22Rv1 (cell line): ENCODE results near the gene FRY.
"Not testable (repeated sequence)": the region's sequence is repeated elsewhere in the genome, so short reads cannot be mapped to it uniquely, and the experiment has no call there.

Experiments used
- H3K27ac ChIP-seq: fragments of 450-650 bp; 2 replicates; pipeline ENCODE4 v1.5.1; 2017
- ZFX ChIP-seq: fragments of 450-650 bp; IDR thresholded peaks from 2 replicates; pipeline ENCODE4 v1.6.1; 2017; ENCODE audit warnings: antibody characterized with exemption, borderline replicate concordance
- TF ChIP-seq, protein P1 (sequence below): fragments of 450-650 bp; IDR thresholded peaks from 2 replicates; pipeline ENCODE4 v1.5.1; 2017; ENCODE audit warnings: mild to moderate bottlenecking

FRY gene

GRCh38 chr13:31996601-31997000 is 35.0 kb upstream of the FRY start:
- no peak overlapping the region for H3K27ac ChIP-seq
- TF ChIP-seq ZFX, result no peak
- TF ChIP-seq, protein P1, sequence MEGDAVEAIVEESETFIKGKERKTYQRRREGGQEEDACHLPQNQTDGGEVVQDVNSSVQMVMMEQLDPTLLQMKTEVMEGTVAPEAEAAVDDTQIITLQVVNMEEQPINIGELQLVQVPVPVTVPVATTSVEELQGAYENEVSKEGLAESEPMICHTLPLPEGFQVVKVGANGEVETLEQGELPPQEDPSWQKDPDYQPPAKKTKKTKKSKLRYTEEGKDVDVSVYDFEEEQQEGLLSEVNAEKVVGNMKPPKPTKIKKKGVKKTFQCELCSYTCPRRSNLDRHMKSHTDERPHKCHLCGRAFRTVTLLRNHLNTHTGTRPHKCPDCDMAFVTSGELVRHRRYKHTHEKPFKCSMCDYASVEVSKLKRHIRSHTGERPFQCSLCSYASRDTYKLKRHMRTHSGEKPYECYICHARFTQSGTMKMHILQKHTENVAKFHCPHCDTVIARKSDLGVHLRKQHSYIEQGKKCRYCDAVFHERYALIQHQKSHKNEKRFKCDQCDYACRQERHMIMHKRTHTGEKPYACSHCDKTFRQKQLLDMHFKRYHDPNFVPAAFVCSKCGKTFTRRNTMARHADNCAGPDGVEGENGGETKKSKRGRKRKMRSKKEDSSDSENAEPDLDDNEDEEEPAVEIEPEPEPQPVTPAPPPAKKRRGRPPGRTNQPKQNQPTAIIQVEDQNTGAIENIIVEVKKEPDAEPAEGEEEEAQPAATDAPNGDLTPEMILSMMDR, result no peak

GRCh38 chr13:31997641-31998040 is 33.9 kb upstream of the FRY start:
- no peak overlapping the region for H3K27ac ChIP-seq
- TF ChIP-seq ZFX, result no peak

GRCh38 chr13:31998131-31998530 is 33.4 kb upstream of the FRY start:
- TF ChIP-seq, protein P1, result no peak
- no peak for TF ChIP-seq ZFX
- H3K27ac ChIP-seq, result no peak overlapping the region

DNA sequence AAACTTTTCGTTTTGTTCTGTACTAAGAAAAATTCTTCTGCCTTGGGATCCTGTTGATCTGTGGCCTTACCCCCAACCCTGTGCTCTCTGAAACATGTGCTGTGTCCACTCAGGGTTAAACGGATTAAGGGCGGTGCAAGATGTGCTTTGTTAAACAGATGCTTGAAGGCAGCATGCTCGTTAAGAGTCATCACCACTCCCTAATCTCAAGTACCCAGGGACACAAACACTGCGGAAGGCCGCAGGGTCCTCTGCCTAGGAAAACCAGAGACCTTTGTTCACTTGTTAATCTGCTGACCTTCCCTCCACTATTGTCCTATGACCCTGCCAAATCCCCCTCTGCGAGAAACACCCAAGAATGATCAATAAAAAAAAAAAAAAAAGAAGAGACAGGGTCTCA is 30.8 kb upstream of the FRY start:
- H3K27ac ChIP-seq, result not testable (repeated sequence)

DNA sequence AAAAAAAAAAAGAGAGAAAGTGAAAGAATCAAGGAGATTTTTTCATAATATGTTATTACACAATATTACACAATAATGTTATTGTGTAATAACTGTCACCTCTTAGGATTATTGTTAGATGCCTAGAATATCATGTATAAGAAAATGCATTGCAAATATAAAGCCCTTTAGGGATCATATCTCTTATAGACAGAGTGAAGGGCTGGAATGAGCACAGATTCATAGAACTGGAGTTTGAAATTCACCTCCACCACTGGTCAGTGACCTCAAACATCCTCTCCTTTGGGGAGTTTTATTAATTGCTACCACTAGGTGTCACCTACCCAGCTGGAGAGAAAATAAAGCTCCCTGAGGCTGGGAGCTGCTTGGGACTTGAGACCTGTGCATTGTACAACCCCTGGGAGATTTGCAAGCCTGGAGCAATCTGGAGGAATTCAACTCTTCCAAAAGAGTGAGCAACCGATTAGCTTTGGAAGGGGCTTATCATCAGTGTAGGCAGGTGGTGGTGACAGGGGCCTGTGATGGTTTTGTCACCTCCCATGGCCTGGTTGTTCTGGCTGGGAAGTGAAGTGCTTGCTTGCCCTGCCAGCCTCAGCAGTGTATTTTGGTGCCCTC is 30.3 kb upstream of the FRY start:
- TF ChIP-seq, protein P1, result peak; percentile 78
- no peak for TF ChIP-seq ZFX
- H3K27ac ChIP-seq, result no peak overlapping the region

- H3K27ac ChIP-seq, result no peak overlapping the region
Observed at GRCh38 chr13:32001769-32002168, 29.8 kb upstream of the FRY start.

DNA sequence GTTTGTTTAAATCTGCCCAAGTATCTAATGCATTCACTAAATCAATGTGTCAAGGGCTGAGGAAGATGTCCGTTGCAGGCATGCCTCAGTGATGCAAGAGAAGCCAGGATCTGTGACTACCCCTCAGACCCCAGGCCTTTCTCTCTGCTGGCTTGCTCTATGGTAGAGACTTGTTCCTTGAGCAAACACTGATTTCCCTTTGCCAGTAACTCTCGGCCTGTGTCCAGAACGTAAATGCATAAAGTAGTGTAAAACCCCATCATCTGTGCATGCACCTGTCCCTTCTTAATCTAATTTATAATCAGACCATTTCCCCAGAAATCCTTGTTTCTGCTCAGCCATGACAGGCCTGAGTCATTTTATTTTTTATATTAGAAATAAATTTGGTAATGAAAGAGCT is 28.7 kb upstream of the FRY start:
- TF ChIP-seq ZFX, result no peak
- TF ChIP-seq, protein P1, result no peak
- H3K27ac ChIP-seq, result no peak overlapping the region

More at GRCh38 chr13:32001769-32002168, 29.8 kb upstream of the FRY start:
- TF ChIP-seq ZFX, result no peak
- TF ChIP-seq, protein P1, result no peak

DNA sequence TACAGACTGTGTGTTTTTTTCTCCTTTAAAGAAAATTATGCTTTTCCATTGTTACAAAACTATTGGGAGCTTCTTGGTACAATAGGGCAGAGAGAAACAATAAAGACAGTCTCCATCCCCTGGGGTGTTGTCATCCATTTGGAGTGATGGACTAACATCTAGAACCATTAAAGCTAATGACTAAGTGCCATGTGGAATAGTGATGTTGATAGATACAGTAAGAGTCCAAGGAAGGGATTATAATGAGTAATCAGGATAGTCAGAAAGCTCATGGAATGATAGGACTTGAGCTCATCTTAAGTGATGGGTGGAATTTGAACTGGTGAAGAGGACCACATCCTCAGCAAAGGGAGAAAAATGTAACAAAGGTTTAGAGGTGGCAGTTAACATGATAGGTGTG is 24.1 kb upstream of the FRY start:
- TF ChIP-seq ZFX, result no peak
- no peak overlapping the region for H3K27ac ChIP-seq

- TF ChIP-seq ZFX, result no peak
Observed at GRCh38 chr13:32008518-32009175, 22.9 kb upstream of the FRY start.

GRCh38 chr13:32009362-32009761 is 22.2 kb upstream of the FRY start:
- H3K27ac ChIP-seq, result no peak overlapping the region
- TF ChIP-seq, protein P1, result no peak
- no peak for TF ChIP-seq ZFX

More at GRCh38 chr13:32008518-32009175, 22.9 kb upstream of the FRY start:
- no peak overlapping the region for H3K27ac ChIP-seq
